ENCODE data around the gene GBA3.

Gene GBA3

GRCh38 chr4:22692736-22693135 is at the start of gene GBA3:
TSS of gene GBA3 (plus strand) at chr4:22692937.
- in situ Hi-C loops (cut with HindIII; ENCODE audit: low pct_ligation_motif_present, low pct_unique_long_range_greater_than_20kb, low sequenced_read_pairs) = no loop called here
- DNase-seq = no peak

GRCh38 chr4:22643952-22644351 is 48.8 kb upstream of the GBA3 start:
- DNase-seq = no peak
- in situ Hi-C loops (cut with HindIII; ENCODE audit: low pct_ligation_motif_present, low pct_unique_long_range_greater_than_20kb, low sequenced_read_pairs) = no loop called here

- no peak for DNase-seq
- in situ Hi-C loops (cut with HindIII; ENCODE audit: low pct_ligation_motif_present, low pct_unique_long_range_greater_than_20kb, low sequenced_read_pairs) = no loop called here
Measured at GRCh38 chr4:22645481-22646182, 47.1 kb upstream of the GBA3 start.

- DNase-seq = no peak
- in situ Hi-C loops (cut with HindIII; ENCODE audit: low pct_ligation_motif_present, low pct_unique_long_range_greater_than_20kb, low sequenced_read_pairs) = no loop called here
Measured at GRCh38 chr4:22648996-22649395, 43.7 kb upstream of the GBA3 start.

GRCh38 chr4:22650771-22651170 is 42.0 kb upstream of the GBA3 start:
- no peak for DNase-seq
- in situ Hi-C loops (cut with HindIII; ENCODE audit: low pct_ligation_motif_present, low pct_unique_long_range_greater_than_20kb, low sequenced_read_pairs) = no loop called here

- in situ Hi-C loops (cut with HindIII; ENCODE audit: low pct_ligation_motif_present, low pct_unique_long_range_greater_than_20kb, low sequenced_read_pairs) = no loop called here
- no peak for DNase-seq
Measured at GRCh38 chr4:22653752-22654151, 39.0 kb upstream of the GBA3 start.

- in situ Hi-C loops (cut with HindIII; ENCODE audit: low pct_ligation_motif_present, low pct_unique_long_range_greater_than_20kb, low sequenced_read_pairs) = no loop called here
- DNase-seq = no peak
Measured at GRCh38 chr4:22661443-22661842, 31.3 kb upstream of the GBA3 start.

- no peak for DNase-seq
- in situ Hi-C loops (cut with HindIII; ENCODE audit: low pct_ligation_motif_present, low pct_unique_long_range_greater_than_20kb, low sequenced_read_pairs) = no loop called here
Measured at GRCh38 chr4:22667332-22667940, 25.3 kb upstream of the GBA3 start.

- peak; percentile 4 for DNase-seq
- in situ Hi-C loops (cut with HindIII; ENCODE audit: low pct_ligation_motif_present, low pct_unique_long_range_greater_than_20kb, low sequenced_read_pairs) = no loop called here
Measured at GRCh38 chr4:22668301-22668700, 24.4 kb upstream of the GBA3 start.

- in situ Hi-C loops (cut with HindIII; ENCODE audit: low pct_ligation_motif_present, low pct_unique_long_range_greater_than_20kb, low sequenced_read_pairs) = no loop called here
- DNase-seq = no peak
Measured at GRCh38 chr4:22668702-22669101, 24.0 kb upstream of the GBA3 start.

- no peak for DNase-seq
- in situ Hi-C loops (cut with HindIII; ENCODE audit: low pct_ligation_motif_present, low pct_unique_long_range_greater_than_20kb, low sequenced_read_pairs) = no loop called here
Measured at GRCh38 chr4:22670956-22671355, 21.8 kb upstream of the GBA3 start.

GRCh38 chr4:22672519-22672918 is 20.2 kb upstream of the GBA3 start:
- no peak for DNase-seq

GRCh38 chr4:22672944-22673343 is 19.8 kb upstream of the GBA3 start:
- DNase-seq = no peak
- in situ Hi-C loops (cut with HindIII; ENCODE audit: low pct_ligation_motif_present, low pct_unique_long_range_greater_than_20kb, low sequenced_read_pairs) = no loop called here

More at GRCh38 chr4:22672519-22672918, 20.2 kb upstream of the GBA3 start:
- in situ Hi-C loops (cut with HindIII; ENCODE audit: low pct_ligation_motif_present, low pct_unique_long_range_greater_than_20kb, low sequenced_read_pairs) = no loop called here

- in situ Hi-C loops (cut with HindIII; ENCODE audit: low pct_ligation_motif_present, low pct_unique_long_range_greater_than_20kb, low sequenced_read_pairs) = no loop called here
- no peak for DNase-seq
Measured at GRCh38 chr4:22674700-22675099, 18.0 kb upstream of the GBA3 start.

- in situ Hi-C loops (cut with HindIII; ENCODE audit: low pct_ligation_motif_present, low pct_unique_long_range_greater_than_20kb, low sequenced_read_pairs) = no loop called here
- no peak for DNase-seq
Measured at GRCh38 chr4:22676063-22676462, 16.7 kb upstream of the GBA3 start.

GRCh38 chr4:22677780-22678179 is 15.0 kb upstream of the GBA3 start:
- no peak for DNase-seq
- in situ Hi-C loops (cut with HindIII; ENCODE audit: low pct_ligation_motif_present, low pct_unique_long_range_greater_than_20kb, low sequenced_read_pairs) = no loop called here

- in situ Hi-C loops (cut with HindIII; ENCODE audit: low pct_ligation_motif_present, low pct_unique_long_range_greater_than_20kb, low sequenced_read_pairs) = no loop called here
- DNase-seq = no peak
Measured at GRCh38 chr4:22678940-22679854, 13.5 kb upstream of the GBA3 start.

- in situ Hi-C loops (cut with HindIII; ENCODE audit: low pct_ligation_motif_present, low pct_unique_long_range_greater_than_20kb, low sequenced_read_pairs) = no loop called here
Measured at GRCh38 chr4:22680065-22680642, 12.6 kb upstream of the GBA3 start.

GRCh38 chr4:22683726-22684125 is 9.0 kb upstream of the GBA3 start:
- in situ Hi-C loops (cut with HindIII; ENCODE audit: low pct_ligation_motif_present, low pct_unique_long_range_greater_than_20kb, low sequenced_read_pairs) = no loop called here
- DNase-seq = no peak

More at GRCh38 chr4:22680065-22680642, 12.6 kb upstream of the GBA3 start:
- no peak for DNase-seq

Data from ACHN (cell line).